IMR-90 (cell line): ENCODE results near the gene ADGRA3.

ENCODE experiments used
- BHLHE40 ChIP-seq: fragments of 150-350 bp; IDR thresholded peaks from 2 replicates; pipeline ENCODE4 v1.6.1; 2016; ENCODE audit warnings: mild to moderate bottlenecking, low read depth, low read length
- CHD1 ChIP-seq: IDR thresholded peaks from 2 replicates; pipeline ENCODE4 v1.6.1; 2012; ENCODE audit warnings: low read depth, low read length, improper control_type of control experiment
- CTCF ChIP-seq: conservative IDR thresholded peaks from 2 replicates; pipeline ENCODE4 v1.5.1; 2012; ENCODE audit warnings: mild to moderate bottlenecking, low read depth, low read length, improper control_type of control experiment
- ELK1 ChIP-seq: fragments of 150-350 bp; IDR thresholded peaks from 2 replicates; pipeline ENCODE4 v1.6.1; 2016; ENCODE audit warnings: low read depth, mild to moderate bottlenecking, low read length, moderate library complexity, borderline replicate concordance
- FOS ChIP-seq: fragments of 150-350 bp; IDR thresholded peaks from 2 replicates; pipeline ENCODE4 v1.6.1; 2016; ENCODE audit warnings: low read depth, low read length
- MAFK ChIP-seq: IDR thresholded peaks from 2 replicates; pipeline ENCODE4 v1.6.1; 2012; ENCODE audit warnings: low read depth, low read length, improper control_type of control experiment
- MAZ ChIP-seq: IDR thresholded peaks from 2 replicates; pipeline ENCODE4 v1.6.1; 2012; ENCODE audit warnings: low read depth, mild to moderate bottlenecking, low read length, improper control_type of control experiment, moderate library complexity, borderline replicate concordance
- MXI1 ChIP-seq: IDR thresholded peaks from 2 replicates; pipeline ENCODE4 v1.6.1; 2012; ENCODE audit warnings: low read depth, mild to moderate bottlenecking, low read length, moderate library complexity, borderline replicate concordance
- POLR2A ChIP-seq: IDR thresholded peaks from 2 replicates; pipeline ENCODE4 v1.6.1; 2012; ENCODE audit warnings: mild to moderate bottlenecking, low read depth, low read length
- RAD21 ChIP-seq: IDR thresholded peaks from 2 replicates; pipeline ENCODE4 v1.6.1; 2012; ENCODE audit warnings: low read length, improper control_type of control experiment
- RCOR1 ChIP-seq: IDR thresholded peaks from 2 replicates; pipeline ENCODE4 v1.6.1; 2012; ENCODE audit warnings: mild to moderate bottlenecking, low read length, improper control_type of control experiment; ENCODE audit not compliant: insufficient replicate concordance
- RFX5 ChIP-seq: IDR thresholded peaks from 2 replicates; pipeline ENCODE4 v1.8.0; 2012; ENCODE audit warnings: low read depth, mild to moderate bottlenecking, low read length, moderate library complexity
- USF2 ChIP-seq: fragments of 150-350 bp; IDR thresholded peaks from 2 replicates; pipeline ENCODE4 v1.6.1; 2017; ENCODE audit warnings: mild to moderate bottlenecking, antibody characterized with exemption, low read length, low read depth

- TF ChIP-seq RAD21 (no peak), CTCF (no peak), MXI1 (no peak), RCOR1 (no peak), BHLHE40 (no peak), POLR2A (no peak), ELK1 (no peak), RFX5 (no peak), MAFK (no peak), CHD1 (no peak), FOS (no peak), MAZ (no peak), USF2 (no peak)
These were observed 27.8 kb downstream of the ADGRA3 start for GRCh38 chr4:22488106-22488505.
